GM12874 (cell line): ENCODE results near the gene CPN2.

Experiments
- CTCF ChIP-seq: IDR thresholded peaks from 2 replicates; pipeline ENCODE4 v1.5.1; 2011; ENCODE audit warnings: low read depth, mild to moderate bottlenecking, control low read depth, low read length, moderate library complexity; ENCODE audit not compliant: insufficient read depth

The CPN2 gene

GRCh38 chr3:194294895-194295214 is 56.3 kb downstream of the CPN2 start:
- TF ChIP-seq CTCF, result no peak

GRCh38 chr3:194294199-194294894 is 56.8 kb downstream of the CPN2 start:
- no peak for TF ChIP-seq CTCF

- TF ChIP-seq CTCF, result no peak
These were observed 57.5 kb downstream of the CPN2 start for GRCh38 chr3:194293546-194294198.

GRCh38 chr3:194292331-194292730 is 58.8 kb downstream of the CPN2 start:
- TF ChIP-seq CTCF, result no peak
